Right atrium auricular region (tissue), 2 donors: Measurements from ENCODE around the gene LYPD6B. TPM values are rescaled to one million over a fixed set of nuclear protein-coding genes. Genes with fewer than 3 reads are reported as not detected.

Source experiments
- DNase-seq: peaks from one replicate; pipeline ENCODE4 v3.0.0-alpha.2; 2019; ENCODE audit warnings: low spot score
- H3K27ac ChIP-seq, 2 donors: fragments of 200-600 bp; sonication (generic); 1 replicate in 1 of 2; 2 replicates in 1 of 2; pipeline ENCODE4 v1.5.1; 2016 to 2019
- H3K27me3 ChIP-seq, 2 donors: fragments of 200-600 bp; sonication (generic); one replicate each; pipeline versions ENCODE4 v1.5.1 to v1.6.0; 2017 to 2019
- H3K36me3 ChIP-seq: fragments of 200-600 bp; sonication (generic); one replicate; pipeline ENCODE4 v1.5.1; 2016
- H3K4me1 ChIP-seq, 2 donors: fragments of 200-600 bp; sonication (generic); one replicate each; pipeline versions ENCODE4 v1.5.1 to v1.6.0; 2017 to 2019
- H3K4me3 ChIP-seq, 2 donors: fragments of 200-600 bp; sonication (generic); 1 replicate in 1 of 2; 2 replicates in 1 of 2; pipeline ENCODE4 v1.5.1; 2017 to 2019; ENCODE audit warnings: mild to moderate bottlenecking in 1 of 2, moderate library complexity in 1 of 2
- H3K9me3 ChIP-seq, 2 donors: fragments of 200-600 bp; sonication (generic); one replicate each; pipeline ENCODE4 v1.5.1; 2019
- total RNA-seq, 2 donors: library from RNA; depleted of rRNA; stranded (reverse); fragments of >200 nt; gene quantifications; one replicate each; pipeline ENCODE4 v1.1.0, GENCODE V29; 2016
- TF ChIP-seq, protein P1 (sequence below), 2 donors: fragments of 200-600 bp; sonication (generic); IDR thresholded peaks; one replicate each; pipeline ENCODE4 v1.5.1; 2019; ENCODE audit warnings: antibody characterized with exemption in 2 of 2

LYPD6B gene
- total RNA-seq, 2 donors from 2014 or later = 0.28 TPM; not detected in 1

GRCh38 chr2:149213764-149214493, 175.4 kb downstream of the LYPD6B start:
- H3K27ac ChIP-seq = no peak overlapping the region
- DNase-seq = no peak
- peaks cover 0 to 3% of the 10 kb centered on the region in 2 donors for H3K27me3 ChIP-seq
- no peak overlapping the region for H3K4me3 ChIP-seq
- H3K9me3 ChIP-seq = no peaks in the 10 kb centered on the region
- H3K4me1 ChIP-seq = no peaks in the 10 kb centered on the region
- H3K36me3 ChIP-seq = no peaks in the 10 kb centered on the region
- TF ChIP-seq, protein P1, sequence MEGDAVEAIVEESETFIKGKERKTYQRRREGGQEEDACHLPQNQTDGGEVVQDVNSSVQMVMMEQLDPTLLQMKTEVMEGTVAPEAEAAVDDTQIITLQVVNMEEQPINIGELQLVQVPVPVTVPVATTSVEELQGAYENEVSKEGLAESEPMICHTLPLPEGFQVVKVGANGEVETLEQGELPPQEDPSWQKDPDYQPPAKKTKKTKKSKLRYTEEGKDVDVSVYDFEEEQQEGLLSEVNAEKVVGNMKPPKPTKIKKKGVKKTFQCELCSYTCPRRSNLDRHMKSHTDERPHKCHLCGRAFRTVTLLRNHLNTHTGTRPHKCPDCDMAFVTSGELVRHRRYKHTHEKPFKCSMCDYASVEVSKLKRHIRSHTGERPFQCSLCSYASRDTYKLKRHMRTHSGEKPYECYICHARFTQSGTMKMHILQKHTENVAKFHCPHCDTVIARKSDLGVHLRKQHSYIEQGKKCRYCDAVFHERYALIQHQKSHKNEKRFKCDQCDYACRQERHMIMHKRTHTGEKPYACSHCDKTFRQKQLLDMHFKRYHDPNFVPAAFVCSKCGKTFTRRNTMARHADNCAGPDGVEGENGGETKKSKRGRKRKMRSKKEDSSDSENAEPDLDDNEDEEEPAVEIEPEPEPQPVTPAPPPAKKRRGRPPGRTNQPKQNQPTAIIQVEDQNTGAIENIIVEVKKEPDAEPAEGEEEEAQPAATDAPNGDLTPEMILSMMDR (IDR thresholded peaks at IDR 0.05) = no peak

GRCh38 chr2:149218497-149218896, 180.0 kb downstream of the LYPD6B start:
- H3K4me1 ChIP-seq = no peaks in the 10 kb centered on the region
- no peaks in the 10 kb centered on the region for H3K27me3 ChIP-seq
- TF ChIP-seq, protein P1 (IDR thresholded peaks at IDR 0.05) = no peak
- H3K9me3 ChIP-seq = no peaks in the 10 kb centered on the region
- no peak overlapping the region for H3K27ac ChIP-seq
- H3K4me3 ChIP-seq = no peak overlapping the region
- no peaks in the 10 kb centered on the region for H3K36me3 ChIP-seq
- DNase-seq = no peak

GRCh38 chr2:149219856-149220255, 181.4 kb downstream of the LYPD6B start:
- Histone ChIP-seq H3K27ac (no peak overlapping the region), H3K36me3 (no peaks in the 10 kb centered on the region), H3K4me3 (no peak overlapping the region), H3K27me3 (no peaks in the 10 kb centered on the region), H3K9me3 (no peaks in the 10 kb centered on the region), H3K4me1 (no peaks in the 10 kb centered on the region)
- TF ChIP-seq, protein P1 (IDR thresholded peaks at IDR 0.05) = no peak
- no peak for DNase-seq

GRCh38 chr2:149221002-149221401, 182.5 kb downstream of the LYPD6B start:
- no peak overlapping the region for H3K4me3 ChIP-seq
- no peaks in the 10 kb centered on the region for H3K4me1 ChIP-seq
- H3K27me3 ChIP-seq = no peaks in the 10 kb centered on the region
- H3K36me3 ChIP-seq = no peaks in the 10 kb centered on the region
- DNase-seq = no peak
- no peaks in the 10 kb centered on the region for H3K9me3 ChIP-seq
- TF ChIP-seq, protein P1 (IDR thresholded peaks at IDR 0.05) = no peak
- no peak overlapping the region for H3K27ac ChIP-seq

DNA sequence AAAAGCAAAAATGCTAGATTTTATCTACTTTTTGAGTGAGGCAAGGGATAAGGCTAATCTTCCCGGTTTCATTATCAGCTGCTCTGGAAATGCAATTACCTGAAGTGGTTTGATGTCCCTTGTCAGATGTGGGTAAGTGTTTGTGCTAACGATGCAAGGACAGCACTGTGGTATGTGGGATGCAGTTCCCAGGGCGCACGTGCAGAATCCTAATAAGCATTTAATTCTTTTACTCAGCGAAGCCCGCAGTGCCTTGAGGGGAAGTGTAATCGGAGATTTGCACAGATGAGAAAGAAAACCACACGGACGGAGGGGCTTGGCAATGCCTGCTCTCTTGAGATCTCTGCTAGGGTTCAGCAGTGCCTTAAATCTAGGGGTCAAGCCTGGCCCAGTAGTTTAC, 183.4 kb downstream of the LYPD6B start:
- TF ChIP-seq, protein P1 (IDR thresholded peaks at IDR 0.05) = no peak
- Histone ChIP-seq H3K36me3 (no peaks in the 10 kb centered on the region), H3K27me3 (no peaks in the 10 kb centered on the region), H3K27ac (no peak overlapping the region), H3K4me3 (no peak overlapping the region), H3K4me1 (no peaks in the 10 kb centered on the region), H3K9me3 (no peaks in the 10 kb centered on the region)
- DNase-seq = no peak
